HEK293 (cell line): Measurements from ENCODE around the gene PRPF19.

ENCODE experiments used
- CTCF ChIA-PET: fragments of 350-600 bp; formaldehyde crosslinking; extraction: SDS; loops from one replicate; lab custom pipeline; 2021; ENCODE audit warnings: antibody characterized with exemption; lab: Yijun Ruan, JAX
- POLR2A ChIA-PET: fragments of 300-600 bp; formaldehyde crosslinking; extraction: SDS; loops from one replicate; lab custom pipeline; 2020; ENCODE audit warnings: antibody characterized with exemption, inconsistent platforms; lab: Yijun Ruan, JAX
- H3K27ac ChIP-seq: fragments of 200-500 bp; sonication (Bioruptor generic); 2 replicates; pipeline ENCODE4 v1.5.1; 2014; ENCODE audit warnings: low read depth, low read length, control low read depth, inconsistent platforms; ENCODE audit errors: extremely low read depth
- H3K36me3 ChIP-seq, 2 experiments: fragments of 200-500 bp in 1 of 2; sonication (Bioruptor generic) in 1 of 2; 1 replicate in 1 of 2; 2 replicates in 1 of 2; pipeline ENCODE4 v1.5.1; 2014 to 2017; ENCODE audit warnings: inconsistent platforms in 2 of 2, low read length in 2 of 2; ENCODE audit not compliant: control insufficient read depth in 2 of 2, insufficient read depth in 1 of 2
- H3K4me1 ChIP-seq: fragments of 200-500 bp; sonication (Bioruptor generic); 2 replicates; pipeline ENCODE4 v1.5.1; 2014; ENCODE audit warnings: mild to moderate bottlenecking, low read length, inconsistent platforms; ENCODE audit not compliant: control insufficient read depth, insufficient read depth
- H3K4me3 ChIP-seq: 2 replicates; pipeline ENCODE4 v1.5.1; 2011; ENCODE audit warnings: low read depth, mild to moderate bottlenecking, control low read depth, low read length, moderate library complexity
- H3K9me3 ChIP-seq: fragments of 200-500 bp; sonication (Bioruptor generic); 2 replicates; pipeline ENCODE4 v1.5.1; 2014; ENCODE audit warnings: low read depth, low read length, inconsistent platforms; ENCODE audit not compliant: control insufficient read depth, insufficient read depth
- GLIS1 ChIP-seq: fragments of 450-650 bp; formaldehyde crosslinking; IDR thresholded peaks from 2 replicates; pipeline ENCODE4 v1.5.1; 2016; ENCODE audit warnings: missing biosample characterization, missing genetic modification characterization
- SCRT2 ChIP-seq: fragments of 450-650 bp; formaldehyde crosslinking; IDR thresholded peaks from 2 replicates; pipeline ENCODE4 v1.5.1; 2016; ENCODE audit warnings: missing biosample characterization, missing genetic modification characterization
- ZNF133 ChIP-seq: fragments of 450-650 bp; formaldehyde crosslinking; IDR thresholded peaks from 2 replicates; pipeline ENCODE4 v1.5.1; 2016; ENCODE audit warnings: missing biosample characterization, missing genetic modification characterization
- ZNF292 ChIP-seq: fragments of 450-650 bp; formaldehyde crosslinking; IDR thresholded peaks from 2 replicates; pipeline ENCODE4 v1.5.1; 2016; ENCODE audit warnings: low read depth, missing biosample characterization, missing genetic modification characterization, borderline replicate concordance
- ZNF473 ChIP-seq: fragments of 450-650 bp; formaldehyde crosslinking; IDR thresholded peaks from 2 replicates; pipeline ENCODE4 v1.5.1; 2017; ENCODE audit warnings: missing biosample characterization, missing genetic modification characterization
- ZNF501 ChIP-seq: fragments of 450-650 bp; formaldehyde crosslinking; IDR thresholded peaks from 2 replicates; pipeline ENCODE4 v1.5.1; 2016; ENCODE audit warnings: missing biosample characterization, missing genetic modification characterization
- TF ChIP-seq, protein P1 (sequence below): fragments of 450-650 bp; formaldehyde crosslinking; IDR thresholded peaks from 2 replicates; pipeline ENCODE4 v1.5.1; 2016; ENCODE audit warnings: missing biosample characterization, missing genetic modification characterization
- TF ChIP-seq, protein P2 (sequence below): fragments of 450-650 bp; formaldehyde crosslinking; IDR thresholded peaks from 2 replicates; pipeline ENCODE4 v1.5.1; 2016; ENCODE audit warnings: missing biosample characterization, missing genetic modification characterization, borderline replicate concordance
- TF ChIP-seq, protein P3 (sequence below): fragments of 450-650 bp; IDR thresholded peaks from 2 replicates; pipeline ENCODE4 v1.5.1; 2018; ENCODE audit warnings: missing biosample characterization, mild to moderate bottlenecking, missing genetic modification characterization

PRPF19 gene

DNA sequence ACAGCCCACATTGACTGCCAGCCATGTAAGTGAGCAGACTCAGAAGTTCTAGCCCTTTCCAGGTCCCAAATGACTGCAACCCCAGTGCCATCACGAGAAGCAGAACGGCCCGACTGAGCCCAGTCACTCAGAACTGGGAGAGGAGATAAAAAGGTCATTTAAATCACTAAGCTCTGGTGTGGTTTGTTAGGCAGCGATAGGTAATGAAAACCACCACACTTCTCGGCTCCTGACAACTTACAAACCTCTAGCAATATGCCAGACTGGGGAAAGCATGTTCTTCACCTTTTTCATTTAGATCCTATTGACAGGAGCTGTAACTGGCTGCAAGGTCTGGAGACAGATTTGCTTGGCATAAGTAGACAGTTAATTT, 38.9 kb upstream of the PRPF19 start:
- H3K4me3 ChIP-seq = no peak overlapping the region
- ChIA-PET CTCF (interaction anchor here (0.6 to 1.1 kb wide), 6 partner anchors 9 to 555 kb away, joined by 3 to 4 read pairs (median 3); no protein-coding TSS in a partner anchor), POLR2A (no interaction called here)
- H3K36me3 ChIP-seq = no peaks in the 10 kb centered on the region
- H3K4me1 ChIP-seq = no peaks in the 10 kb centered on the region
- H3K27ac ChIP-seq = no peak overlapping the region
- TF ChIP-seq, protein P1, sequence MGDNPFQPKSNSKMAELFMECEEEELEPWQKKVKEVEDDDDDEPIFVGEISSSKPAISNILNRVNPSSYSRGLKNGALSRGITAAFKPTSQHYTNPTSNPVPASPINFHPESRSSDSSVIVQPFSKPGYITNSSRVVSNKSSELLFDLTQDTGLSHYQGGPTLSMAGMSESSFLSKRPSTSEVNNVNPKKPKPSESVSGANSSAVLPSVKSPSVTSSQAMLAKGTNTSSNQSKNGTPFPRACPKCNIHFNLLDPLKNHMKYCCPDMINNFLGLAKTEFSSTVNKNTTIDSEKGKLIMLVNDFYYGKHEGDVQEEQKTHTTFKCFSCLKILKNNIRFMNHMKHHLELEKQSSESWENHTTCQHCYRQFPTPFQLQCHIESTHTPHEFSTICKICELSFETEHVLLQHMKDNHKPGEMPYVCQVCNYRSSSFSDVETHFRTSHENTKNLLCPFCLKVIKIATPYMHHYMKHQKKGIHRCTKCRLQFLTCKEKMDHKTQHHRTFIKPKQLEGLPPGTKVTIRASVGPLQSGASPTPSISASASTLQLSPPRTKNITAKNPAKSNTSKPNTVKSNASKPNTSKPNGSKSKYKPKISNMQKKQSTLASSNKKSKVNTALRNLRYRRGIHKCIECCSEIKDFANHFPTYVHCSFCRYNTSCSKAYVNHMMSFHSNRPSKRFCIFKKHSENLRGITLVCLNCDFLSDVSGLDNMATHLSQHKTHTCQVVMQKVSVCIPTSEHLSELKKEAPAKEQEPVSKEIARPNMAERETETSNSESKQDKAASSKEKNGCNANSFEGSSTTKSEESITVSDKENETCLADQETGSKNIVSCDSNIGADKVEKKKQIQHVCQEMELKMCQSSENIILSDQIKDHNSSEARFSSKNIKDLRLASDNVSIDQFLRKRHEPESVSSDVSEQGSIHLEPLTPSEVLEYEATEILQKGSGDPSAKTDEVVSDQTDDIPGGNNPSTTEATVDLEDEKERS (tag by site-specific recombination) = no peak
- no peaks in the 10 kb centered on the region for H3K9me3 ChIP-seq

DNA sequence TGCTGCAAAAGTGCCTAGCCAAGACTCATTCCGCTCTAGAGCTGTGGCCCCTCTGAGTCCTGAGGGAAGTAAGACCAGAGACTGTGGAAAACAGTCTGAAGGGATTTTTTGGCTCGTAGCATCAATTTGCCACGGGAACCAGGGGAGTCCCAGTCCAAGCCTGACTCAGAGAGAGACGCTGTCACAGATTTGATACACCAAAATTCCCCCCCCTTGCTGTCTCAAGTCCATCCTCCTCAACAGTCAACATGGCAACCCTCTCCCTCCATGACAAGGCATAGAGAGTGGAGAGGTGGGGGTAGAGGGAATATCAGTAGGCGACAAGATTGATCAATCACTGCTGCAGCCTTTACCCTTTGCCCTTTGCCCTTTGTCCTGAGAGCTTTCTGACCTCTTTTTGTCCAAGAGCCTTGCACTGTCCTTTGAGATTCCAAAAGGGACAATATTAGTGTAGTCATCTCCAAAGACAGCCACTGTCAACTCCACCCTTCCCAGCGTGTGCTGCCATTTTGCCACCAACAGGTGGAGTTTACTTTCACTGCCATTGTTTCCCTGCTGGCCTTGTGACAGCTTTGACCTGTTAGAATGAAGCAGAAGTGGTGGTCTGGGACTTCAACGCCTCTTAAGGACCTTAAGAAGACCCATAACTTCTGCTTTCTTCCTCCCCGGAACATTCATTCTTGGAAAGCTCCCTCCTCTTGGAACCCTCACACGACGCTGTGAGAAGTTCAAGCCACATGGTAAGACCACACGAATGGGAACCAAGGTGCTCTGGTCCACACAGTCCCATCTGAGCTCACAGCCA, 38.3 kb upstream of the PRPF19 start:
- Histone ChIP-seq H3K4me1 (no peaks in the 10 kb centered on the region), H3K27ac (no peak overlapping the region), H3K36me3 (no peaks in the 10 kb centered on the region), H3K4me3 (no peak overlapping the region), H3K9me3 (no peaks in the 10 kb centered on the region)
- ChIA-PET CTCF (interaction anchor here (0.6 to 1.1 kb wide), 8 partner anchors 8 to 243 kb away, joined by 3 to 5 read pairs (median 4); no protein-coding TSS in a partner anchor), POLR2A (no interaction called here)
- TF ChIP-seq GLIS1 (no peak), ZNF501 (tag by site-specific recombination) (no peak), ZNF292 (tag by site-specific recombination) (no peak), SCRT2 (tag by site-specific recombination) (peak; percentile 22; the same call in 1 of the 2 replicates), ZNF473 (no peak), ZNF133 (tag by site-specific recombination) (no peak)
- TF ChIP-seq, protein P2, sequence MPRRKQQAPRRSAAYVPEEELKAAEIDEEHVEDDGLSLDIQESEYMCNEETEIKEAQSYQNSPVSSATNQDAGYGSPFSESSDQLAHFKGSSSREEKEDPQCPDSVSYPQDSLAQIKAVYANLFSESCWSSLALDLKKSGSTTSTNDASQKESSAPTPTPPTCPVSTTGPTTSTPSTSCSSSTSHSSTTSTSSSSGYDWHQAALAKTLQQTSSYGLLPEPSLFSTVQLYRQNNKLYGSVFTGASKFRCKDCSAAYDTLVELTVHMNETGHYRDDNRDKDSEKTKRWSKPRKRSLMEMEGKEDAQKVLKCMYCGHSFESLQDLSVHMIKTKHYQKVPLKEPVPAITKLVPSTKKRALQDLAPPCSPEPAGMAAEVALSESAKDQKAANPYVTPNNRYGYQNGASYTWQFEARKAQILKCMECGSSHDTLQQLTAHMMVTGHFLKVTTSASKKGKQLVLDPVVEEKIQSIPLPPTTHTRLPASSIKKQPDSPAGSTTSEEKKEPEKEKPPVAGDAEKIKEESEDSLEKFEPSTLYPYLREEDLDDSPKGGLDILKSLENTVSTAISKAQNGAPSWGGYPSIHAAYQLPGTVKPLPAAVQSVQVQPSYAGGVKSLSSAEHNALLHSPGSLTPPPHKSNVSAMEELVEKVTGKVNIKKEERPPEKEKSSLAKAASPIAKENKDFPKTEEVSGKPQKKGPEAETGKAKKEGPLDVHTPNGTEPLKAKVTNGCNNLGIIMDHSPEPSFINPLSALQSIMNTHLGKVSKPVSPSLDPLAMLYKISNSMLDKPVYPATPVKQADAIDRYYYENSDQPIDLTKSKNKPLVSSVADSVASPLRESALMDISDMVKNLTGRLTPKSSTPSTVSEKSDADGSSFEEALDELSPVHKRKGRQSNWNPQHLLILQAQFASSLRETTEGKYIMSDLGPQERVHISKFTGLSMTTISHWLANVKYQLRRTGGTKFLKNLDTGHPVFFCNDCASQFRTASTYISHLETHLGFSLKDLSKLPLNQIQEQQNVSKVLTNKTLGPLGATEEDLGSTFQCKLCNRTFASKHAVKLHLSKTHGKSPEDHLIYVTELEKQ (tag by site-specific recombination) = no peak

DNA sequence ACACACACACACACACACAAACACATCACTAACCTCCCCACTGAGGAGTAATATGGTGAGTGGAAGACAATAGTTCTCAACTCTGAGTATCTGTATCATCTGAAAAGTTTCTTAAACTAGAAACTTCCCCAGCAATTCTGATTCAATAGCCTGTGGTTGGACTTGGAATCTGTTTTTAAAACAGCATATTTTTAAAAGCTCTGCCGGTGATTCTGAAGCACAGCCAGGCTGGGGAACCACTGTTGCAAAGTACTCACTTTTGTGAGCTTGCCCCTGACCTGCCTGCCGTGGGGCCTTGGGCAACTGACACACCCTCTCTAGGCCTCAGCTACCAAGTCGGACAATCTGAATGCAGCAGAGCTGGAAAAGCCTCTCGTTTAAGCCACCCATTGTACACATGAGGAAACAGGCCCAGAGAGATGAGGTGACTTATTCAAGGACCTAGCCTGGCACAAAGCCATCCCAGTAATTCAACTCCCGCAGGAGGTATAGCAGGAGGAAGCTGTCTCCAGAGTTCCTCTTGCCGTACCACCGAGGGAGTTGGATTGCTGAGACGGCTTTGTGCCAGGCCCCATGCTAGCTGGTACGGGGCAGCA, 36.7 kb upstream of the PRPF19 start:
- no peak overlapping the region for H3K4me3 ChIP-seq
- no peaks in the 10 kb centered on the region for H3K4me1 ChIP-seq
- ChIA-PET POLR2A (interaction anchor here (0.7 to 1.1 kb wide), 2 partner anchors 28 to 29 kb away, joined by 3 to 4 read pairs; partner anchors contain the start of gene TMEM109), CTCF (no interaction called here)
- H3K27ac ChIP-seq = no peak overlapping the region
- TF ChIP-seq GLIS1 = peak; percentile 44; the same call in 1 of the 2 replicates
- TF ChIP-seq, protein P3, sequence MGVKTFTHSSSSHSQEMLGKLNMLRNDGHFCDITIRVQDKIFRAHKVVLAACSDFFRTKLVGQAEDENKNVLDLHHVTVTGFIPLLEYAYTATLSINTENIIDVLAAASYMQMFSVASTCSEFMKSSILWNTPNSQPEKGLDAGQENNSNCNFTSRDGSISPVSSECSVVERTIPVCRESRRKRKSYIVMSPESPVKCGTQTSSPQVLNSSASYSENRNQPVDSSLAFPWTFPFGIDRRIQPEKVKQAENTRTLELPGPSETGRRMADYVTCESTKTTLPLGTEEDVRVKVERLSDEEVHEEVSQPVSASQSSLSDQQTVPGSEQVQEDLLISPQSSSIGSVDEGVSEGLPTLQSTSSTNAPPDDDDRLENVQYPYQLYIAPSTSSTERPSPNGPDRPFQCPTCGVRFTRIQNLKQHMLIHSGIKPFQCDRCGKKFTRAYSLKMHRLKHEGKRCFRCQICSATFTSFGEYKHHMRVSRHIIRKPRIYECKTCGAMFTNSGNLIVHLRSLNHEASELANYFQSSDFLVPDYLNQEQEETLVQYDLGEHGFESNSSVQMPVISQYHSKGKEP (tag by site-specific recombination) = no peak
- H3K9me3 ChIP-seq = no peaks in the 10 kb centered on the region
- H3K36me3 ChIP-seq = no peaks in the 10 kb centered on the region
